Lung (tissue), 12 donors: ENCODE data around the gene HOMER2. TPM values are rescaled to one million over a fixed set of nuclear protein-coding genes. Genes with fewer than 3 reads are reported as not detected.

Experiments
- ATAC-seq: fragments of 200-7000 bp; cut with Tn5 transposase; one replicate; pipeline ENCODE4 v1.9.1; 2020; ENCODE audit warnings: moderate number of reproducible peaks; ENCODE audit not compliant: insufficient read depth, low FRiP score
- DNase-seq, 3 donors: peaks; one replicate each; pipeline ENCODE4 v3.0.0-alpha.2; 2013 to 2017
- H3K27ac ChIP-seq, 2 donors: one replicate each; pipeline ENCODE4 v1.5.1; 2013; ENCODE audit warnings: mild to moderate bottlenecking in 2 of 2, moderate library complexity in 2 of 2, control low read depth in 1 of 2, inconsistent platforms in 1 of 2, low read depth in 1 of 2, low read length in 1 of 2
- H3K27me3 ChIP-seq, 3 donors: one replicate each; pipeline ENCODE4 v1.5.1; 2013; ENCODE audit warnings: low read length in 2 of 3; ENCODE audit not compliant: control insufficient read depth in 3 of 3, insufficient read depth in 3 of 3
- H3K36me3 ChIP-seq, 4 donors: one replicate each; pipeline ENCODE4 v1.5.1; 2013; ENCODE audit warnings: low read length in 4 of 4, mild to moderate bottlenecking in 1 of 4, moderate library complexity in 1 of 4; ENCODE audit not compliant: control insufficient read depth in 4 of 4, insufficient read depth in 4 of 4
- H3K4me1 ChIP-seq, 5 donors: one replicate each; pipeline ENCODE4 v1.5.1; 2013; ENCODE audit warnings: low read length in 5 of 5, mild to moderate bottlenecking in 2 of 5, moderate library complexity in 1 of 5; ENCODE audit not compliant: control insufficient read depth in 5 of 5, insufficient read depth in 5 of 5
- H3K4me3 ChIP-seq: one replicate; pipeline ENCODE4 v1.5.1; 2013; ENCODE audit warnings: mild to moderate bottlenecking, control low read depth, moderate library complexity
- H3K9ac ChIP-seq, 2 donors: one replicate each; pipeline ENCODE4 v1.5.1; 2013; ENCODE audit warnings: low read length in 2 of 2, control low read depth in 1 of 2; ENCODE audit not compliant: insufficient read depth in 1 of 2
- H3K9me3 ChIP-seq, 4 donors: one replicate each; pipeline ENCODE4 v1.5.1; 2013; ENCODE audit warnings: low read length in 3 of 4, mild to moderate bottlenecking in 1 of 4, moderate library complexity in 1 of 4; ENCODE audit not compliant: control insufficient read depth in 4 of 4, insufficient read depth in 3 of 4
- WGBS, 2 donors: extraction: QIAGEN DNeasy Blood & Tissue Kit; methylation state at CpG; one replicate each; pipeline ENCODE4 v1.1.7; 2013; 5-methylcytosine and 5-hydroxymethylcytosine counted together
- polyA plus RNA-seq, 2 donors: library from polyadenylated mRNA; stranded (reverse); fragments of 200-250 nt; gene quantifications; one replicate each; pipeline ENCODE4 v1.2.1, GENCODE V29; 2013
- total RNA-seq, 2 donors: library from RNA; depleted of rRNA in 1 of 2; stranded (reverse); fragments of >200 nt in 1 of 2; gene quantifications; one replicate each; pipeline ENCODE4 v1.2.1, GENCODE V29; 2014 to 2021
- TF ChIP-seq, protein P1 (sequence below): IDR thresholded peaks from 2 replicates; pipeline ENCODE4 v1.5.1; 2012; ENCODE audit warnings: mild to moderate bottlenecking; ENCODE audit errors: control extremely low read depth, extremely low read depth
- donor health status: control.
- donor health status: control.
- donor health status: Bipolar disorder and iron deficiency.
- donor health status: healthy.
- donor health status: DM: yes; HTN: yes; CAD: no.

HOMER2 gene
- total and polyA plus RNA-seq, 4 donors = 7.5 to 18.1 (median 11.6) TPM

DNA sequence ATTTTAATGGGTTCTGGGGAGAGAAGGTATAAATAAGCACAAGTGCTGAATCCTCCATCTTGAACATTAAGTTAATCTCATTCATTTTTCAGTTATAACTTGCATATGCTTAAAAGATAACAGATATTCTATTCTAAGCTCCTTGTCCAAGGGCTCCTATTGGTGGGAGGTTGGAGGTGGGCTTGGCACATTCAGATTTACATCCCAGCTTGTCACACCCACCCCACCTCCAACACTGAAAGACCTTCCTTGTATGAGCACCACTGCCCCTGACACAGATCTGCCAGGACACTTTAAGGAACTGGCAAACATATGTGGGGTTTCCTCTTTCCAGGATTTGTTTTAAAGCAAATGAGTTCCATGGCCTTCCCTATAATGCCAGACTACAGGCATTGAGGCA, 30.6 kb downstream of the HOMER2 start:
- H3K4me3 ChIP-seq = no peak overlapping the region
- no peaks in the 10 kb centered on the region for H3K27me3 ChIP-seq
- TF ChIP-seq, protein P1, sequence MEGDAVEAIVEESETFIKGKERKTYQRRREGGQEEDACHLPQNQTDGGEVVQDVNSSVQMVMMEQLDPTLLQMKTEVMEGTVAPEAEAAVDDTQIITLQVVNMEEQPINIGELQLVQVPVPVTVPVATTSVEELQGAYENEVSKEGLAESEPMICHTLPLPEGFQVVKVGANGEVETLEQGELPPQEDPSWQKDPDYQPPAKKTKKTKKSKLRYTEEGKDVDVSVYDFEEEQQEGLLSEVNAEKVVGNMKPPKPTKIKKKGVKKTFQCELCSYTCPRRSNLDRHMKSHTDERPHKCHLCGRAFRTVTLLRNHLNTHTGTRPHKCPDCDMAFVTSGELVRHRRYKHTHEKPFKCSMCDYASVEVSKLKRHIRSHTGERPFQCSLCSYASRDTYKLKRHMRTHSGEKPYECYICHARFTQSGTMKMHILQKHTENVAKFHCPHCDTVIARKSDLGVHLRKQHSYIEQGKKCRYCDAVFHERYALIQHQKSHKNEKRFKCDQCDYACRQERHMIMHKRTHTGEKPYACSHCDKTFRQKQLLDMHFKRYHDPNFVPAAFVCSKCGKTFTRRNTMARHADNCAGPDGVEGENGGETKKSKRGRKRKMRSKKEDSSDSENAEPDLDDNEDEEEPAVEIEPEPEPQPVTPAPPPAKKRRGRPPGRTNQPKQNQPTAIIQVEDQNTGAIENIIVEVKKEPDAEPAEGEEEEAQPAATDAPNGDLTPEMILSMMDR = no peak
- no peak overlapping the region for H3K9ac ChIP-seq
- no peak overlapping the region for H3K27ac ChIP-seq
- DNase-seq (no peak), ATAC-seq (no peak)
- peaks cover 0 to 2% (median 0%) of the 10 kb centered on the region in 5 donors for H3K4me1 ChIP-seq
- H3K36me3 ChIP-seq = no peaks in the 10 kb centered on the region
- H3K9me3 ChIP-seq = no peaks in the 10 kb centered on the region

DNA sequence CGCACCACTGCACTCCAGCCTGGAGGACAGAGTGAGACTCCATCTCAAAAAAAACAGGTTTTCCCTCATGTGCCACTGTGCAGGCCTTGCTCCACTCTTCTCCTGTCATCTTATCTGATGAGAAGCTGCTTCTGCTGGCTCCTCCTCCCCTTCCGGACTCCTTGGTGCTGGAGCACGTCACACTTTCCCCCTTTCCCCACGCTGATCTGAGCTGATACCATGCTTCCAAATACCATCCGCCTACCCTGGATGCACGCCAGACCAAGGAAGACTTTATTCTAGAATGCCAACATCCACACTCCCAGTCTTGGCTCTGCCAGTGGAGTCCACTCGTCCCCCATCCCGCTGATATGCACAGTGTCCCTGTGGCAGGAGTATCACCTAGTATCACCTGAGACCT, 31.3 kb downstream of the HOMER2 start:
- Histone ChIP-seq H3K9ac (no peak overlapping the region), H3K36me3 (no peaks in the 10 kb centered on the region), H3K4me3 (no peak overlapping the region), H3K4me1 (peaks cover 0 to 2% (median 0%) of the 10 kb centered on the region in 5 donors), H3K27ac (no peak overlapping the region), H3K27me3 (no peaks in the 10 kb centered on the region), H3K9me3 (no peaks in the 10 kb centered on the region)
- WGBS, 2 donors = 88% methylated on average over 8 of the region's 8 CpGs
- DNase-seq = no peak
- ATAC-seq = no peak
- TF ChIP-seq, protein P1 = no peak

DNA sequence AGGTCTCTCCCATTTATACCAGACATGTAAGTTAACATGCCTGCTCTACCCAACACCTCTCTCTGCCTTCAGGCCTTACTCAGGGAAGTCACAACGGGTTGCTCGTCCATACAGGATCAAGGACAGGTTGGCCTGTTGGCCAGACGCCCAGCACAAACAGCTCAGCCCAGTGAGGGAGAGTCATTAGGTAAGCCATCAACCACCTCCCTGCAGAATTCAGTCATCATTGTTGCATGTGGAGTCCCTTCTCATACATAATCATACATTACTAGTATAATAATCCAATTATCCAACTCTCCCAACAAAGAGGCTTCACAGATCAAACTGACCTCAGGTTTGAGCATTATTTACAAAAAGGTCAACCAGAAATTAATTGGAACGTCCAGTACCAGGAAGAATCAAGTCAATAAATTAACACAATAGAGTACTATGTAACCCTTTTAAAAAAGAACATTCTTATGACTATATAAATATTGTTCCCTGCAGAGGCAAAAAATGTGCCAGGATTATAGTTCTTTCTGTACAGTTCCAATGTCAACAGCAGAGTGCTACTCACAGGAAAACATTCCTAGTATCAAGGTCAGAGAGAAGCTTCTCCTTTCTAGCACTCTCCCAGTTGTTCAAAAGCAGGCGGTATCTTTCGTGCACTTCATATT, 33.2 kb downstream of the HOMER2 start:
- WGBS, 2 donors = 59 to 79% methylated on average over 6 of the region's 6 CpGs
- DNase-seq (peak; percentile 6 to 23 (median 23)), ATAC-seq (peak; percentile 51)
- Histone ChIP-seq H3K9ac (no peak overlapping the region), H3K36me3 (no peaks in the 10 kb centered on the region), H3K27ac (no peak overlapping the region), H3K9me3 (no peaks in the 10 kb centered on the region), H3K4me3 (no peak overlapping the region), H3K27me3 (no peaks in the 10 kb centered on the region), H3K4me1 (peaks cover 0 to 2% (median 0%) of the 10 kb centered on the region in 5 donors)
- TF ChIP-seq, protein P1 = no peak
